Hepatocyte (in vitro differentiated cells): ENCODE data around the gene RDX.

Experiments
- CTCF ChIP-seq: fragments of 200-600 bp; sonication (generic); IDR thresholded peaks from 2 replicates; pipeline ENCODE4 v1.5.1; 2016; ENCODE audit warnings: antibody characterized with exemption, mild to moderate bottlenecking; ENCODE audit not compliant: poor library complexity
- EZH2phosphoT487 ChIP-seq: fragments of 200-600 bp; sonication (generic); IDR thresholded peaks from one replicate; pipeline ENCODE4 v1.6.1; 2018; ENCODE audit warnings: antibody characterized with exemption, mild to moderate bottlenecking, low read depth, moderate library complexity; ENCODE audit not compliant: unreplicated experiment, severe bottlenecking

GRCh38 chr11:110131386-110132123 lies 164.9 kb downstream of the RDX start:
- TF ChIP-seq CTCF (no peak), EZH2phosphoT487 (no peak)
